Measurements from ENCODE around the gene FGF23. TPM values are rescaled to one million over a fixed set of nuclear protein-coding genes. Genes with fewer than 3 reads are reported as not detected.

Gene FGF23
- total RNA-seq, 1 experiment from 2014 or later = not detected

- no peaks in the 10 kb centered on the region for H4K20me1 ChIP-seq (ENCODE audit: insufficient read depth)
- ChIA-PET POLR2A (no interaction called here), RAD21 (ENCODE audit: low non-redundant PET in 1 of 2, low total read pairs in 2 of 2, uncharacterized antibody in 2 of 2, unreplicated experiment in 2 of 2) (no interaction called here), CTCF (no interaction called here)
- no TSS peak for BruUV-seq (replicated peaks)
- no peak overlapping the region for H3K4me3 ChIP-seq (replicated peaks in 1 of 2; ENCODE audit: low read depth in 1 of 2, low read length in 2 of 2)
- no peak overlapping the region for H2AFZ ChIP-seq (ENCODE audit: low read depth, low read length, poor library complexity, severe bottlenecking)
- H3K36me3 ChIP-seq (ENCODE audit: control insufficient read depth in 1 of 2, insufficient read depth in 2 of 2, low read length in 2 of 2) = no peaks in the 10 kb centered on the region
- no peak overlapping the region for H3K27ac ChIP-seq (ENCODE audit: low read depth, low read length)
- no peak overlapping the region for H3K4me2 ChIP-seq (ENCODE audit: low read length)
- ATAC-seq (no peak), DNase-seq (ENCODE audit: low read depth, low spot score) (no peak)
- H3K9ac ChIP-seq (ENCODE audit: low read length) = no peak overlapping the region
- no peaks in the 10 kb centered on the region for H3K79me2 ChIP-seq (ENCODE audit: insufficient read depth, low read length)
- TF ChIP-seq CEBPB (IDR thresholded peaks at IDR 0.05; ENCODE audit: low read depth) = no peak
- no peak for TF ChIP-seq EGR1 (IDR thresholded peaks at IDR 0.05; ENCODE audit: low read depth)
- no peak for TF ChIP-seq ZNF274 (IDR thresholded peaks at IDR 0.05; ENCODE audit: low read depth, low read length)
- TF ChIP-seq EZH2 (IDR thresholded peaks at IDR 0.05) = no peak
- no peak for TF ChIP-seq FOSL1 (IDR thresholded peaks at IDR 0.05; ENCODE audit: low read depth)
- no peak for TF ChIP-seq YY1 (IDR thresholded peaks at IDR 0.05; ENCODE audit: extremely low read depth, insufficient replicate concordance, low read depth, low read length)
- TF ChIP-seq EZH2phosphoT487 (IDR thresholded peaks at IDR 0.05; ENCODE audit: borderline replicate concordance) = no peak
- TF ChIP-seq POLR2A (IDR thresholded peaks at IDR 0.05; ENCODE audit: borderline replicate concordance, extremely low read depth, insufficient read depth, insufficient read length) = no peak
- no peak for TF ChIP-seq REST (IDR thresholded peaks at IDR 0.05; ENCODE audit: low read depth)
- no peak for TF ChIP-seq MAX (IDR thresholded peaks at IDR 0.05)
- no peak for TF ChIP-seq SRF (IDR thresholded peaks at IDR 0.05; ENCODE audit: low read depth)
- TF ChIP-seq CTCF (IDR thresholded peaks at IDR 0.05 in 2 of 3, conservative IDR thresholded peaks at IDR 0.05 in 1 of 3; ENCODE audit: borderline replicate concordance in 1 of 3, insufficient read depth in 1 of 3, low read depth in 2 of 3, low read length in 2 of 3) = no peak
- no peak for TF ChIP-seq JUND (IDR thresholded peaks at IDR 0.05)
- no peak for TF ChIP-seq SP1 (IDR thresholded peaks at IDR 0.05; ENCODE audit: low read depth)
- no peaks in the 10 kb centered on the region for H3K9me3 ChIP-seq (ENCODE audit: control insufficient read depth in 1 of 2, insufficient read depth in 1 of 2, low read depth in 1 of 2, low read length in 2 of 2)
- no peaks in the 10 kb centered on the region for H3K9me2 ChIP-seq (ENCODE audit: insufficient read depth)
- H3K27me3 ChIP-seq (ENCODE audit: insufficient read depth, low read length) = peaks cover 17% of the 10 kb centered on the region
- intact Hi-C loops (cut with micrococcal nuclease) = no loop called here
- no peaks in the 10 kb centered on the region for H3K4me1 ChIP-seq (ENCODE audit: control insufficient read depth in 1 of 2, insufficient read depth in 2 of 2, low read length in 2 of 2)
These were observed 9.2 kb upstream of the FGF23 start for GRCh38 chr12:4388662-4389061.
